Smooth muscle cell of the pulmonary artery (primary cell): ENCODE results near the gene DSCAML1. TPM values are rescaled to one million over a fixed set of nuclear protein-coding genes. Genes with fewer than 3 reads are reported as not detected.

Source experiments
- total RNA-seq: library from RNA; depleted of rRNA; stranded (reverse); fragments of >200 nt; gene quantifications from 2 replicates; pipeline ENCODE4 v1.2.3, GENCODE V29; 2014

Gene DSCAML1
- total RNA-seq: not detected in 2 replicates

GRCh38 chr11:117796872-117797529, at the start of gene DSCAML1:
Gene DSCAML1 (minus strand): TSS chr11:117797216. CDS start chr11:117797079, 137 bp downstream.

GRCh38 chr11:117824571-117825537, 27.8 kb upstream of the DSCAML1 start, which contains the start of gene FXYD2:
Gene FXYD2 (minus strand): TSS chr11:117824744. CDS start chr11:117824678, 66 bp downstream.

Other genes starting within 250 kb of the DSCAML1 start
- gene FXYD2, start 27.5 kb upstream of the DSCAML1 start, total RNA-seq: not detected in 2 replicates
- 0.10 and 0.26 TPM in 2 replicates for gene FXYD6, start 79.4 kb upstream of the DSCAML1 start, total RNA-seq
- gene TMPRSS13, start 132.2 kb upstream of the DSCAML1 start, total RNA-seq: not detected in 2 replicates
- not detected in 2 replicates for gene IL10RA, start 189.2 kb upstream of the DSCAML1 start, total RNA-seq